Measurements from ENCODE around the gene BABAM1.

The BABAM1 gene

GRCh38 chr19:17304386-17305215 is 37.4 kb downstream of the BABAM1 start:
- DNase-seq: no peak

- DNase-seq: no peak
Observed at GRCh38 chr19:17305216-17305516, 37.9 kb downstream of the BABAM1 start.

GRCh38 chr19:17305517-17306284 is 38.5 kb downstream of the BABAM1 start, which contains the start of gene MRPL34:
MRPL34 (plus strand) TSS chr19:17305872; CDS start chr19:17305893, 21 bp downstream.
- peak; percentile 94 for DNase-seq

- DNase-seq: no peak
Observed at GRCh38 chr19:17306285-17306714, 39.1 kb downstream of the BABAM1 start.

- no peak for DNase-seq
Observed at GRCh38 chr19:17307876-17308377, 40.7 kb downstream of the BABAM1 start.

GRCh38 chr19:17309198-17309964 is 42.1 kb downstream of the BABAM1 start, which contains the start of gene DDA1:
DDA1 (plus strand) TSS chr19:17309563; CDS start chr19:17309655, 92 bp downstream.
- peak; percentile 98 to 99 for DNase-seq

GRCh38 chr19:17309965-17310461 is 42.8 kb downstream of the BABAM1 start:
- no peak for DNase-seq

GRCh38 chr19:17311455-17312188 is 44.4 kb downstream of the BABAM1 start:
- DNase-seq: no peak

GRCh38 chr19:17312189-17313113 is 45.2 kb downstream of the BABAM1 start:
- no peak for DNase-seq

GRCh38 chr19:17314007-17314593 is 46.9 kb downstream of the BABAM1 start:
- DNase-seq: no peak

- DNase-seq: no peak
Observed at GRCh38 chr19:17318966-17319365, 51.7 kb downstream of the BABAM1 start.

- no peak for DNase-seq
Observed at GRCh38 chr19:17319473-17320238, 52.4 kb downstream of the BABAM1 start.

GRCh38 chr19:17320435-17320834 is 53.2 kb downstream of the BABAM1 start:
- DNase-seq: no peak

GRCh38 chr19:17321655-17322489 is 54.6 kb downstream of the BABAM1 start:
- DNase-seq: no peak

- no peak for DNase-seq
Observed at GRCh38 chr19:17322854-17323253, 55.6 kb downstream of the BABAM1 start.

- DNase-seq: no peak
Observed at GRCh38 chr19:17323300-17323963, 56.2 kb downstream of the BABAM1 start.

GRCh38 chr19:17323964-17324332 is 56.7 kb downstream of the BABAM1 start:
- DNase-seq: no peak

All from hippocampal formation (tissue), 2 donors.